Stimulated activated memory B cell treated with anti-CD40 and anti-IgM and Interleukin-4, amounts not matched to agents 10 μg/mL and 1 μg/mL and 100 μg/mL, for 72 hours (primary cell): ENCODE data around the gene MAN1A1.

Experiments
- ATAC-seq: fragments of 150-1000 bp; cut with Tn5 transposase; 2 replicates; pipeline ENCODE4 v1.10.0; 2021
- H3K27ac Mint-ChIP-seq: one replicate; pipeline ENCODE4 v1.8.0; 2022; ENCODE audit warnings: mild to moderate bottlenecking, mixed read lengths
- H3K27me3 Mint-ChIP-seq: one replicate; pipeline ENCODE4 v1.8.0; 2022; ENCODE audit warnings: mixed read lengths
- H3K36me3 Mint-ChIP-seq: one replicate; pipeline ENCODE4 v1.8.0; 2022; ENCODE audit warnings: mixed read lengths
- H3K4me1 Mint-ChIP-seq: one replicate; pipeline ENCODE4 v1.8.0; 2022; ENCODE audit warnings: mixed read lengths
- H3K4me3 Mint-ChIP-seq: one replicate; pipeline ENCODE4 v1.8.0; 2022; ENCODE audit warnings: mild to moderate bottlenecking, moderate library complexity, mixed read lengths
- H3K9me3 Mint-ChIP-seq: one replicate; pipeline ENCODE4 v1.8.0; 2022; ENCODE audit warnings: mixed read lengths

MAN1A1 gene

GRCh38 chr6:119284861-119285521, 64.6 kb downstream of the MAN1A1 start:
- H3K4me1 Mint-ChIP-seq: peaks cover 6% of the 10 kb centered on the region
- no peak overlapping the region for H3K4me3 Mint-ChIP-seq
- H3K27ac Mint-ChIP-seq: no peak overlapping the region
- H3K9me3 Mint-ChIP-seq: no peaks in the 10 kb centered on the region
- ATAC-seq: no peak
- H3K27me3 Mint-ChIP-seq: no peaks in the 10 kb centered on the region
- H3K36me3 Mint-ChIP-seq: peaks cover 42% of the 10 kb centered on the region

DNA sequence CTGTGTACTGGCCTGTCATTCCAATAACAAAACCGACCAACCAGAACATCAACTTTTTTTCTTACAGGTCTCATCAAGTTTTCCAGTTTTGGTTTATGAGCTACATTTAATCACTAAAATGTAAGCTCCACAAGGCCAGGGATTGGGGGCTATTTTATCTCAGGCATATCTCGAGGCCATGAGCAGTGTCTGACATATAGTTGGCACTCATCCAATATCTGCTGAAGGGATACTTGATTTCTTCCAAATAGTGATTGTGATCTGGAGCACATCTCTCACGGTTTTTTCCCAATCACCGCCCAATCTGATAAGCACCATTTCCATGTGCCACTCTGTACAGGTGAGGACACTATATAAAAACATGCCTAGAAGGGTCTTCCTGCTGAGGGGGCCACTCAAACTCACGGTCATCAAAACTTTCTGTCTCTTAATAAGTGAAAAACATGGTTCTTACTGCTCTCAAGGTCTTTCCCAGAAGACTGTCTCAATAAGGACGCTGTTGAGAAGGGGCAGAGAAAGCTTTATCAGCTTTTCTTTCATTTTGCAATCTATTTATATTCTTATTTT, 65.5 kb downstream of the MAN1A1 start:
- H3K4me1 Mint-ChIP-seq: peaks cover 6% of the 10 kb centered on the region
- no peak overlapping the region for H3K4me3 Mint-ChIP-seq
- H3K9me3 Mint-ChIP-seq: no peaks in the 10 kb centered on the region
- ATAC-seq: no peak
- no peak overlapping the region for H3K27ac Mint-ChIP-seq
- no peaks in the 10 kb centered on the region for H3K27me3 Mint-ChIP-seq
- H3K36me3 Mint-ChIP-seq: peaks cover 34% of the 10 kb centered on the region

DNA sequence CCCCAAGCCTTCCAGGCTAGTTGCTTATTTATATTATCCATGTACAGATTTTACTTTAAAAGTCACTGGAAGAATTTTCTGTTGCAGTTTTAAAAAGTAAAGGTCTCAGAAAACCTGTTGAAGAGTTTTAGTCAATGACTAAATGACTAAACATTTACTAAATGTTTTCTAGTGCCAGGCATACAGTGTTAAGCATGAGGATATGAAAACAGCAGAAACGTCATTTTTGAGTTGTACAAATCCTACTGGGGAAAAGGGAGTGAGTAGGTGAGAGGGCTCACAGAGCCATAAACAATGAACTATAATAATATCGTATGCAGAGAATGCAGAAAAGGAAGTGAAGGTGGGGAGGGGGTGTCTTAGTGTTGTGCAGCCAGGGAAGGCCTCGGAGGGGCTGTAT, 66.3 kb downstream of the MAN1A1 start:
- no peaks in the 10 kb centered on the region for H3K9me3 Mint-ChIP-seq
- H3K4me1 Mint-ChIP-seq: peaks cover 6% of the 10 kb centered on the region
- H3K27ac Mint-ChIP-seq: no peak overlapping the region
- H3K36me3 Mint-ChIP-seq: peaks cover 34% of the 10 kb centered on the region
- ATAC-seq: no peak
- no peak overlapping the region for H3K4me3 Mint-ChIP-seq
- H3K27me3 Mint-ChIP-seq: no peaks in the 10 kb centered on the region

GRCh38 chr6:119280668-119281067, 68.9 kb downstream of the MAN1A1 start:
- Mint-ChIP-seq H3K9me3 (no peaks in the 10 kb centered on the region), H3K4me3 (no peak overlapping the region), H3K27ac (no peak overlapping the region), H3K36me3 (peaks cover 26% of the 10 kb centered on the region), H3K4me1 (peaks cover 6% of the 10 kb centered on the region), H3K27me3 (no peaks in the 10 kb centered on the region)
- ATAC-seq: no peak

DNA sequence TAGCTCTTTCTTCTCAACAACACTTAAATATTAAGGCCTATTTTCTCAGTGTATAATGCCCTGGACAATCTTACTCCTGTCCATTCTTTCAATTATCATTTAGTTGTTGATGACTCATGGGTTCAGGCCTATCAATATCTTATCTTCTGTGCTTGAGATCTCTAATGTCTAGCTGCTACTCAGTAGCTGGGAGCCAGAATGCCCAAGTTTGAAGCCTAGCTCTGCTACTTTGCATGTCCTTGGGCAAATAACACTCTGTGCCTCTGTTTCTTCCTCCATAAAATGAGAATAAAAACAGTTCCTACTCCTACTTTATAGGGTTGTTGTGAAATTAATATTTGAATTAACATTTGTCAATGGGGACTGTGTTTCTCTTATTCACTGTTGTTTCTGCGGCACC, 69.5 kb downstream of the MAN1A1 start:
- Mint-ChIP-seq H3K27ac (no peak overlapping the region), H3K36me3 (peaks cover 28% of the 10 kb centered on the region), H3K4me1 (peaks cover 6% of the 10 kb centered on the region), H3K27me3 (no peaks in the 10 kb centered on the region), H3K4me3 (no peak overlapping the region), H3K9me3 (no peaks in the 10 kb centered on the region)
- ATAC-seq: no peak

- Mint-ChIP-seq H3K27ac (no peak overlapping the region), H3K4me3 (no peak overlapping the region), H3K36me3 (peaks cover 25% of the 10 kb centered on the region), H3K27me3 (no peaks in the 10 kb centered on the region), H3K4me1 (peaks cover 6% of the 10 kb centered on the region), H3K9me3 (no peaks in the 10 kb centered on the region)
- no peak for ATAC-seq
Measured at GRCh38 chr6:119278625-119279024, 70.9 kb downstream of the MAN1A1 start.

- ATAC-seq: no peak
- H3K4me1 Mint-ChIP-seq: no peaks in the 10 kb centered on the region
Measured at GRCh38 chr6:119277052-119277451, 72.5 kb downstream of the MAN1A1 start.

DNA sequence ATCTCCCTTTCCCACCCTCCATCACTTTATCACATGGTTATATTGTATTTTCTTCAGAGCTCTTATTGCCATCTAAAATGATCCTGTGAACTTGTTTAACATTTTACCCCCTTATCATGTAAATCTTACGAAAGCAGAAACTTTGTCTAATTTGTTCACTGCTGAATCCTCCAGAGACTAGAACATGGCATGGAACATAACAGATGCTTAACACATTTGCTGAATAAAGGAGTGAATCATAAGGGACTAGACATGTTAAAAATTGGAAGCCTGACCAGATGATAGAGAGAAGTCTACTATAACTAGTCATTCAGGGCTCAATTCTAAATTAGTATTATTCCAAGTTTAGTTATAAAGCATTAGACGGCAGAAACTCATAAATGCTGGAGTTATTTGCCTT, 73.3 kb downstream of the MAN1A1 start:
- Mint-ChIP-seq H3K27ac (no peak overlapping the region), H3K36me3 (peaks cover 29% of the 10 kb centered on the region), H3K4me3 (no peak overlapping the region), H3K4me1 (no peaks in the 10 kb centered on the region), H3K27me3 (no peaks in the 10 kb centered on the region), H3K9me3 (no peaks in the 10 kb centered on the region)
- ATAC-seq: no peak

More at GRCh38 chr6:119277052-119277451, 72.5 kb downstream of the MAN1A1 start:
- H3K27ac Mint-ChIP-seq: no peak overlapping the region
- no peaks in the 10 kb centered on the region for H3K27me3 Mint-ChIP-seq
- peaks cover 26% of the 10 kb centered on the region for H3K36me3 Mint-ChIP-seq
- no peak overlapping the region for H3K4me3 Mint-ChIP-seq
- H3K9me3 Mint-ChIP-seq: no peaks in the 10 kb centered on the region

DNA sequence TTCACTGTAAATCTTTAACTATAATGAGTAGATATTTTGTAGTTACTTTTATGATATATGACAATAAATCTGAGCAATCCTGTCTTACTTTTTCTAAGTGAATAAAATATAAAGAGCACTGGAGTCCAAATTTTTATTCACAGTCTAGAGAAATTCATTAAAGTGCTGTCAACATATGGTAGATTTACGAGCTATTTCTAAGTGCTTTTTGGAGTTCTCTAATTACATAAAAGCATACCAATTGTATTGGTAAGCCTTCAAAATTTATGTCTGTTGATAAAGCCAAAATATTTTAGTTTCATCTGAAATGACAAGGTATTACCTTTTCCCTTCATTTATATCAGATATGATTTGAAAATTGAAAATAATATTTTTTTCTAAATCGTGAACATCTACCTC, 75.4 kb downstream of the MAN1A1 start:
- Mint-ChIP-seq H3K4me3 (no peak overlapping the region), H3K27ac (no peak overlapping the region), H3K27me3 (no peaks in the 10 kb centered on the region), H3K4me1 (no peaks in the 10 kb centered on the region), H3K9me3 (peaks cover 3% of the 10 kb centered on the region), H3K36me3 (peaks cover 42% of the 10 kb centered on the region)
- no peak for ATAC-seq

- ATAC-seq: no peak
- Mint-ChIP-seq H3K27ac (no peak overlapping the region), H3K4me3 (no peak overlapping the region), H3K27me3 (no peaks in the 10 kb centered on the region), H3K36me3 (peaks cover 42% of the 10 kb centered on the region), H3K4me1 (peaks cover under 1% of the 10 kb centered on the region), H3K9me3 (peaks cover 3% of the 10 kb centered on the region)
Measured at GRCh38 chr6:119273272-119274196, 76.0 kb downstream of the MAN1A1 start.

- Mint-ChIP-seq H3K27me3 (no peaks in the 10 kb centered on the region), H3K36me3 (peaks cover 33% of the 10 kb centered on the region), H3K27ac (no peak overlapping the region), H3K4me3 (no peak overlapping the region), H3K4me1 (peaks cover 12% of the 10 kb centered on the region), H3K9me3 (peaks cover 3% of the 10 kb centered on the region)
- no peak for ATAC-seq
Measured at GRCh38 chr6:119270545-119270944, 79.0 kb downstream of the MAN1A1 start.

DNA sequence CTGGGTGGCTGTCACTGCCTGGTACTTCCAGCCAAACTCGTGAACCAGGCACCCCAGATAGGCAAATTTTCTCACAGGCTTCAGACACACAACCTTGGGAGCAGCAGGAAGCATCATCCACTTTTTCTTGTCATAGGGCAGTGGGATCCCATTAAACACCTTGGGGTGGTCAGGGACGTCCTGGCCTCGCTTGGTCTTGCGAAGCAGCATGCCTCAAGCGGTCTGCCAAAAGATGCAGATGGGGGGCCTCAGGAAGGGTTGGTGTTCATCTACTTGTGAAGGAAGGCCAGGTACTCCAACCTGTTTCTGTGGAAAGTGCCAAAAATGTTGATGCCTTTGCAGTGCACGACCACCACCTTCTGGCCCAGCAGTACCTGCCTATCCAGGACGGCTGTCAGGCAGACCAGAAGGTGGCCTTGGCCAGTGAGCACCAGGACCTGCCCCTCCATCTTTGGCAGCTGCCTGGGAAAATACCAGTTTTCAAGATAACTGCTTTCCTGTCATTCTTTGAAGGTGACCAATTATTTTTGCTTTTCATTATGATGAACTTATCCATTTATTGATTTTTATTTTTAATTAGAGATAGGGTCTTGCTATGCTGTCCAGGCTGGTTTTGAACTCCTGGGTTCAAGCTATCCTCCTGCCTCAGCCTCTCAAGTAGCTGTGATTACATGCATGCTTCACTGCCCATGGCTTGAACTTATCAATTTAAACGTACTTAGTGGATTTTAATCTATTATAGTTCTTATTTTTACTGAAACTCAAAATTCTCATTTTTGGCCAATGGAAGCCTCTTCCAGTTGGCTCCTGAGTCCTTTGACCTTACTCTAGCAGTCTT, 80.1 kb downstream of the MAN1A1 start:
- Mint-ChIP-seq H3K4me3 (no peak overlapping the region), H3K27me3 (no peaks in the 10 kb centered on the region)

DNA sequence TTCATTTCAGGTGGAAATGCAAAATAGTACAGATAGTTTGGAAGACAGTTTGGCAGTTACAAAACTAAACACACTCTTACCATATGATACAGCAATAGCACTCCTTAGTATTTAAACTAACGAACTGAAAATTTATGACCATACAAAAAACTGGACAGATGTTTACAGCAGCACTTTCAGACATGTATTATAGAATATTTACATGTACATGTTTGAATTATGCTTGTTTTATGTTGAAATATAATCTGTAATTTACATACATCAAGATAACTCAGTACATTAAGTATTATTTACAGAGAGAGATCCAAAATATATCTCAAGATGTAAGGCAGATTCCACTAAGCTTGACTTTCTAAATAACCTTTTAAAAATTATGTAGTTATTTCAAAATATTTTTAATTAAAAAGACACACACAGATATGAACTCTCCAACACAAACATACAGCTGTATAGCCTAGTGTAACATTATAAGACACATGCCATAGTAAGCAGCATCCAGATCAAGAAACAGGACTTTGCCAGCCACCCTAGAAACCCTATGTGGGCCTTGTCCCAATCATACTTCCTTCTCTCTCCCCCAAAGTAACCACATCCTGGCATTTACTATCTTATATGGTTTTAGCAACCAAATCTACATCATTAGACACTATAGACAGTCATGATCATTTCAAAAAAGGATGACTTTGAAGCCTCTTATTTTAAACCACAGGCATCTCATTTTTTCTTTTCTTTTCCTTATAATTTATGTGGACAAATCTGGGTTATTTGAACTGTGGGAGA, 82.2 kb downstream of the MAN1A1 start:
- Mint-ChIP-seq H3K36me3 (peaks cover 37% of the 10 kb centered on the region), H3K27me3 (no peaks in the 10 kb centered on the region), H3K9me3 (peaks cover 8% of the 10 kb centered on the region), H3K4me1 (peaks cover 12% of the 10 kb centered on the region), H3K4me3 (no peak overlapping the region), H3K27ac (no peak overlapping the region)
- no peak for ATAC-seq

More for the DNA sequence above, 80.1 kb downstream of the MAN1A1 start:
- Mint-ChIP-seq H3K4me1 (peaks cover 12% of the 10 kb centered on the region), H3K9me3 (peaks cover 3% of the 10 kb centered on the region), H3K27ac (no peak overlapping the region), H3K36me3 (peaks cover 31% of the 10 kb centered on the region)
- no peak for ATAC-seq

- Mint-ChIP-seq H3K9me3 (peaks cover 5% of the 10 kb centered on the region), H3K4me3 (no peak overlapping the region), H3K27ac (no peak overlapping the region), H3K36me3 (peaks cover 22% of the 10 kb centered on the region), H3K27me3 (no peaks in the 10 kb centered on the region), H3K4me1 (peaks cover 12% of the 10 kb centered on the region)
- ATAC-seq: no peak
Measured at GRCh38 chr6:119264854-119265397, 84.6 kb downstream of the MAN1A1 start.
